Neural cell (in vitro differentiated cells): Measurements from ENCODE around the gene NEDD9. TPM values are rescaled to one million over a fixed set of nuclear protein-coding genes. Genes with fewer than 3 reads are reported as not detected.

Experiments used
- H2AFZ ChIP-seq: fragments of 200-600, 300-800 bp; sonication (generic), shearing (Covaris generic); 2 replicates; pipeline ENCODE4 v1.6.0; 2014; ENCODE audit warnings: low read depth, mild to moderate bottlenecking, antibody characterized with exemption, low read length, moderate library complexity
- H3F3A ChIP-seq: fragments of 200-600 bp; shearing (Covaris generic); 2 replicates; pipeline ENCODE4 v1.6.1; 2016; ENCODE audit warnings: mild to moderate bottlenecking, moderate library complexity, mixed read lengths, antibody characterized with exemption, low read length; ENCODE audit not compliant: insufficient read depth, poor library complexity, severe bottlenecking
- H3K27ac ChIP-seq: fragments of 200-600, 300-800 bp; sonication (generic), shearing (Covaris generic); 2 replicates; pipeline ENCODE4 v1.5.1; 2014; ENCODE audit warnings: mild to moderate bottlenecking, low read length, moderate library complexity
- H3K27me3 ChIP-seq: fragments of 300-800, 200-600 bp; sonication (generic), shearing (Covaris generic); 2 replicates; pipeline ENCODE4 v1.6.0; 2014; ENCODE audit warnings: mild to moderate bottlenecking, low read depth, low read length, moderate library complexity; ENCODE audit not compliant: insufficient read depth
- H3K36me3 ChIP-seq: fragments of 300-800, 200-600 bp; sonication (generic), shearing (Covaris generic); 2 replicates; pipeline ENCODE4 v1.5.1; 2014; ENCODE audit warnings: mild to moderate bottlenecking, antibody characterized with exemption, low read length, moderate library complexity; ENCODE audit not compliant: insufficient read depth
- H3K4me2 ChIP-seq: fragments of 300-800, 200-600 bp; sonication (generic), shearing (Covaris generic); 2 replicates; pipeline ENCODE4 v1.6.0; 2014; ENCODE audit warnings: mild to moderate bottlenecking, low read length
- H3K4me3 ChIP-seq: fragments of 300-800, 200-600 bp; sonication (generic), shearing (Covaris generic); 2 replicates; pipeline ENCODE4 v1.5.1; 2014; ENCODE audit warnings: mild to moderate bottlenecking, low read length, moderate library complexity
- H3K79me2 ChIP-seq: fragments of 200-600 bp; shearing (Covaris generic); replicated peaks from 2 replicates; pipeline ENCODE4 v1.6.0; 2014; ENCODE audit warnings: mild to moderate bottlenecking, low read length, moderate library complexity; ENCODE audit not compliant: insufficient read depth
- H3K9ac ChIP-seq: fragments of 300-800, 200-600 bp; sonication (generic), shearing (Covaris generic); 2 replicates; pipeline ENCODE4 v1.6.1; 2016; ENCODE audit warnings: mild to moderate bottlenecking, low read length, mixed read lengths
- H3K9me2 ChIP-seq: fragments of 200-600 bp; shearing (Covaris generic); 2 replicates; pipeline ENCODE4 v1.6.1; 2016; ENCODE audit warnings: mild to moderate bottlenecking, low read length, mixed read lengths; ENCODE audit not compliant: insufficient read depth
- H3K9me3 ChIP-seq: fragments of 200-600, 300-800 bp; sonication (generic), shearing (Covaris generic); 2 replicates; pipeline ENCODE4 v1.6.1; 2016; ENCODE audit warnings: mild to moderate bottlenecking, mixed run types, low read length, moderate library complexity, mixed read lengths
- H4K20me1 ChIP-seq: fragments of 200-600 bp; shearing (Covaris generic); 2 replicates; pipeline ENCODE4 v1.6.1; 2016; ENCODE audit warnings: mild to moderate bottlenecking, mixed run types; ENCODE audit not compliant: insufficient read depth
- CTCF ChIP-seq: fragments of 450-650 bp; IDR thresholded peaks from 2 replicates; pipeline ENCODE4 v1.5.1; 2014; ENCODE audit warnings: antibody characterized with exemption, mild to moderate bottlenecking, moderate library complexity; ENCODE audit not compliant: poor library complexity, severe bottlenecking
- EP300 ChIP-seq: fragments of 450-650 bp; conservative IDR thresholded peaks from 2 replicates; pipeline ENCODE4 v1.6.1; 2014; ENCODE audit warnings: antibody characterized with exemption, mild to moderate bottlenecking, moderate library complexity; ENCODE audit not compliant: poor library complexity, severe bottlenecking
- EZH2 ChIP-seq: fragments of 200-600, 300-800 bp; shearing (Covaris generic), sonication (generic); IDR thresholded peaks from 2 replicates; pipeline ENCODE4 v1.6.1; 2014; ENCODE audit warnings: antibody characterized with exemption, low read length, borderline replicate concordance, mild to moderate bottlenecking; ENCODE audit not compliant: insufficient read depth, poor library complexity, severe bottlenecking
- MXI1 ChIP-seq: fragments of 450-650 bp; conservative IDR thresholded peaks from 2 replicates; pipeline ENCODE4 v1.6.1; 2014; ENCODE audit warnings: antibody characterized with exemption, mild to moderate bottlenecking; ENCODE audit not compliant: poor library complexity, severe bottlenecking
- POLR2AphosphoS5 ChIP-seq: IDR thresholded peaks from 2 replicates; pipeline ENCODE4 v1.6.1; 2012
- RAD21 ChIP-seq: fragments of 450-650 bp; conservative IDR thresholded peaks from 2 replicates; pipeline ENCODE4 v1.6.1; 2014; ENCODE audit warnings: antibody characterized with exemption, mild to moderate bottlenecking, moderate library complexity
- REST ChIP-seq: IDR thresholded peaks from 2 replicates; pipeline ENCODE4 v1.6.1; 2012; ENCODE audit warnings: borderline replicate concordance
- SMC3 ChIP-seq: fragments of 450-650 bp; conservative IDR thresholded peaks from 2 replicates; pipeline ENCODE4 v1.6.1; 2014; ENCODE audit warnings: antibody characterized with exemption, mild to moderate bottlenecking, moderate library complexity; ENCODE audit not compliant: poor library complexity
- TAF1 ChIP-seq: IDR thresholded peaks from 2 replicates; pipeline ENCODE4 v1.6.1; 2012; ENCODE audit warnings: low read depth
- polyA plus RNA-seq: library from polyadenylated mRNA; depleted of rRNA; stranded (reverse); fragments of >200 nt; gene quantifications from 2 replicates; pipeline ENCODE4 v1.2.3, GENCODE V29; 2014

The NEDD9 gene
- polyA plus RNA-seq, 1 donor from 2014 or later: 0.11 TPM

GRCh38 chr6:11266926-11267325, 34.5 kb upstream of the NEDD9 start:
- Histone ChIP-seq H3K9ac (no peak overlapping the region), H3K9me3 (no peaks in the 10 kb centered on the region), H3K36me3 (no peaks in the 10 kb centered on the region), H3F3A (no peaks in the 10 kb centered on the region), H3K4me3 (no peak overlapping the region), H3K27me3 (no peaks in the 10 kb centered on the region), H3K27ac (no peak overlapping the region), H3K79me2 (no peaks in the 10 kb centered on the region), H4K20me1 (no peaks in the 10 kb centered on the region), H2AFZ (no peak overlapping the region), H3K9me2 (no peaks in the 10 kb centered on the region), H3K4me2 (no peak overlapping the region)
- TF ChIP-seq REST: no peak
- no peak for TF ChIP-seq POLR2AphosphoS5
- TF ChIP-seq SMC3: no peak
- no peak for TF ChIP-seq EP300
- TF ChIP-seq TAF1: no peak

- no peaks in the 10 kb centered on the region for H3F3A ChIP-seq
- no peaks in the 10 kb centered on the region for H4K20me1 ChIP-seq
- no peaks in the 10 kb centered on the region for H3K27me3 ChIP-seq
- H3K4me2 ChIP-seq: no peak overlapping the region
- H3K9me2 ChIP-seq: no peaks in the 10 kb centered on the region
- no peak overlapping the region for H2AFZ ChIP-seq
- no peak for TF ChIP-seq POLR2AphosphoS5
- no peak for TF ChIP-seq CTCF
- TF ChIP-seq RAD21: no peak
- H3K9ac ChIP-seq: no peak overlapping the region
- no peak overlapping the region for H3K4me3 ChIP-seq
- H3K9me3 ChIP-seq: no peaks in the 10 kb centered on the region
- H3K79me2 ChIP-seq: no peaks in the 10 kb centered on the region
- H3K27ac ChIP-seq: no peak overlapping the region
- no peaks in the 10 kb centered on the region for H3K36me3 ChIP-seq
Measured at GRCh38 chr6:11265932-11266331, 33.5 kb upstream of the NEDD9 start.

- H3K4me2 ChIP-seq: no peak overlapping the region
- H3K36me3 ChIP-seq: no peaks in the 10 kb centered on the region
- H3K9me3 ChIP-seq: no peaks in the 10 kb centered on the region
- no peaks in the 10 kb centered on the region for H3K9me2 ChIP-seq
- no peak overlapping the region for H2AFZ ChIP-seq
- no peak overlapping the region for H3K4me3 ChIP-seq
- H4K20me1 ChIP-seq: no peaks in the 10 kb centered on the region
- no peaks in the 10 kb centered on the region for H3K79me2 ChIP-seq
- no peak overlapping the region for H3K9ac ChIP-seq
- H3K27me3 ChIP-seq: no peaks in the 10 kb centered on the region
- TF ChIP-seq TAF1 (no peak), MXI1 (no peak), CTCF (no peak), SMC3 (no peak), EP300 (no peak), EZH2 (no peak), RAD21 (no peak), REST (no peak), POLR2AphosphoS5 (no peak)
- H3F3A ChIP-seq: no peaks in the 10 kb centered on the region
- H3K27ac ChIP-seq: no peak overlapping the region
Measured at GRCh38 chr6:11264100-11264499, 31.6 kb upstream of the NEDD9 start.
